Measurements from ENCODE around the gene SPDYE5.

DNA sequence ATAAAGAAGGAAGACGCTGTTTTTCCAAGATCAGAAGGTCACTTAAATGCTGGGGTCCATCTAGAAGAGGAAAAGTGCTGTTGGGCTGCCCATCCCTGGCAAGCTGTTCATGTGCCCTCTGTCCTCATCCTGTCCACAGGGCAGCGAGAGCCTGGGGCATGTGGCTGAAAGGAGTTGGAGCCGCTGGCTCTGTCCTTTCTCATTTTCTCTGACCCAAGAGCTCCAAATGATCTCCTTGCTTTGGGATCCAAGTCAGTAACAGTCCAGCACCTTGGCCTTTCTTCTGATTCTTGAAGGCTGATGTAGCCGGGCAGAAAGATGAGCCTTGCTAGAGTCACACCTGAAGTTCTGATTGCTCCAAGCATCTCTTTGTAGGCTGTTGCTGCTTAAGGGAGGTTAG lies 44.4 kb downstream of the SPDYE5 start:
- no peak for TF ChIP-seq POLR2A (IDR thresholded peaks at IDR 0.05)
- TF ChIP-seq, protein P1, sequence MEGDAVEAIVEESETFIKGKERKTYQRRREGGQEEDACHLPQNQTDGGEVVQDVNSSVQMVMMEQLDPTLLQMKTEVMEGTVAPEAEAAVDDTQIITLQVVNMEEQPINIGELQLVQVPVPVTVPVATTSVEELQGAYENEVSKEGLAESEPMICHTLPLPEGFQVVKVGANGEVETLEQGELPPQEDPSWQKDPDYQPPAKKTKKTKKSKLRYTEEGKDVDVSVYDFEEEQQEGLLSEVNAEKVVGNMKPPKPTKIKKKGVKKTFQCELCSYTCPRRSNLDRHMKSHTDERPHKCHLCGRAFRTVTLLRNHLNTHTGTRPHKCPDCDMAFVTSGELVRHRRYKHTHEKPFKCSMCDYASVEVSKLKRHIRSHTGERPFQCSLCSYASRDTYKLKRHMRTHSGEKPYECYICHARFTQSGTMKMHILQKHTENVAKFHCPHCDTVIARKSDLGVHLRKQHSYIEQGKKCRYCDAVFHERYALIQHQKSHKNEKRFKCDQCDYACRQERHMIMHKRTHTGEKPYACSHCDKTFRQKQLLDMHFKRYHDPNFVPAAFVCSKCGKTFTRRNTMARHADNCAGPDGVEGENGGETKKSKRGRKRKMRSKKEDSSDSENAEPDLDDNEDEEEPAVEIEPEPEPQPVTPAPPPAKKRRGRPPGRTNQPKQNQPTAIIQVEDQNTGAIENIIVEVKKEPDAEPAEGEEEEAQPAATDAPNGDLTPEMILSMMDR (IDR thresholded peaks at IDR 0.05) = no peak

All from transverse colon (tissue), 3 donors.